NT2/D1 (cell line): ENCODE results near the gene IL33.

Experiments
- DNase-seq: peaks from one replicate; pipeline ENCODE4 v3.0.0-alpha.2; 2011; ENCODE audit warnings: low read depth, low spot score
- H3K27me3 ChIP-seq: 2 replicates; pipeline ENCODE4 v1.6.0; 2011; ENCODE audit warnings: mild to moderate bottlenecking; ENCODE audit not compliant: insufficient read length, insufficient read depth
- H3K36me3 ChIP-seq: 2 replicates; pipeline ENCODE4 v1.6.1; 2011; ENCODE audit warnings: mild to moderate bottlenecking, low read length, mixed read lengths; ENCODE audit not compliant: insufficient read depth, insufficient read length
- H3K4me1 ChIP-seq: 2 replicates; pipeline ENCODE4 v1.5.1; 2011; ENCODE audit not compliant: insufficient read depth, insufficient read length
- H3K4me3 ChIP-seq: 2 replicates; pipeline ENCODE4 v1.5.1; 2011; ENCODE audit warnings: low read depth; ENCODE audit not compliant: insufficient read length
- H3K9ac ChIP-seq: 2 replicates; pipeline ENCODE4 v1.6.0; 2011; ENCODE audit warnings: low read depth; ENCODE audit not compliant: insufficient read length
- H3K9me3 ChIP-seq: 2 replicates; pipeline ENCODE4 v1.5.1; 2011; ENCODE audit warnings: mild to moderate bottlenecking, low read length; ENCODE audit not compliant: insufficient read depth
- SUZ12 ChIP-seq: IDR thresholded peaks from 2 replicates; pipeline ENCODE4 v1.6.1; 2011; ENCODE audit not compliant: insufficient read length, insufficient read depth; ENCODE audit errors: extremely low read depth
- YY1 ChIP-seq: IDR thresholded peaks from 2 replicates; pipeline ENCODE4 v1.6.1; 2011; ENCODE audit not compliant: insufficient read length, insufficient read depth
- ZNF274 ChIP-seq: IDR thresholded peaks from 2 replicates; pipeline ENCODE4 v1.6.1; 2011; ENCODE audit warnings: mild to moderate bottlenecking, low read depth, low read length

Gene IL33

DNA sequence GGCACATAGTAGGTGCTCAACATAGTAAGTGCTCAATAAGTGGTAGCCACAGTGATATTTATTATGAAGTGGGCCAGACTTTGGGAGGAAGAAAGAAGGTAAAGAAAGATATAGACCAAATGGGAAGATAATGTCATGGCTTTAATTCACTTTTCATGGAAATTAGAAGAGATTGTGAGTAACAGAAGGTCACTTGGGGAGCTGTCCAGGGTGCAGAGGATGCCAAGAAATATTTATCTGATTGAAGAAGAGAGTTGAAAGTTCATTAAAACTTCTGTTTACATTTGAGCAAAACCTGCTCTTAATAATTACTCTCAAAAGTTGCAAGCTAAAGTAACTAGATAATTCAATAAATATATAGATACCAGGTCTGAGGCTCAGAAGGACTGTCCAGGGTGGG, 28.3 kb upstream of the IL33 start:
- Histone ChIP-seq H3K36me3 (no peaks in the 10 kb centered on the region), H3K4me3 (no peak overlapping the region), H3K9me3 (peaks cover 13% of the 10 kb centered on the region), H3K27me3 (no peaks in the 10 kb centered on the region), H3K4me1 (no peaks in the 10 kb centered on the region), H3K9ac (no peak overlapping the region)
- no peak for TF ChIP-seq YY1
- TF ChIP-seq ZNF274: no peak
- TF ChIP-seq SUZ12: no peak
- DNase-seq: no peak

- H3K4me3 ChIP-seq: no peak overlapping the region
Observed at GRCh38 chr9:6188466-6188865, 27.1 kb upstream of the IL33 start.

DNA sequence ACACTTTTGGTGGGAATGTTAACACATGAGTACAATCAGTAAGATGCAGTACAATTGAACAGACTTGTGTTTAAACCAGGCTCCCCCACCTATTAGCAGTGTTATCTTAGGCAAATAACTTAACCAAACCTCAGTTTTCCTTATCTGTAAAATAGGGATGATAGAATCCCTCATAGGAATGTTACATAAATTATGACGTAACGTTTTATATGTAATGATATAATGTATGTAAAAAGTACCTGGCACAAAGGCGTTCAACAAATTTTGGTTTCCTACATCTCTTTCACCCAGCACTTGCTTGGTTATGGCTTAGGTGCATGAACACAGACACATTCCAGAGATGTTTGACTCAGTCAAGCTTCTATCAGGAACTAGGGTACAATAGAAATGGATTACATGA, 26.7 kb upstream of the IL33 start:
- no peaks in the 10 kb centered on the region for H3K27me3 ChIP-seq
- H3K4me3 ChIP-seq: no peak overlapping the region
- H3K4me1 ChIP-seq: no peaks in the 10 kb centered on the region
- H3K9me3 ChIP-seq: peaks cover 8% of the 10 kb centered on the region; the same call in 1 of the 2 replicates
- no peak for DNase-seq
- H3K36me3 ChIP-seq: no peaks in the 10 kb centered on the region
- no peak overlapping the region for H3K9ac ChIP-seq
- no peak for TF ChIP-seq YY1
- no peak for TF ChIP-seq SUZ12
- no peak for TF ChIP-seq ZNF274

More at GRCh38 chr9:6188466-6188865, 27.1 kb upstream of the IL33 start:
- TF ChIP-seq YY1 (no peak), SUZ12 (no peak), ZNF274 (no peak)
- Histone ChIP-seq H3K36me3 (no peaks in the 10 kb centered on the region), H3K4me1 (no peaks in the 10 kb centered on the region), H3K9ac (no peak overlapping the region), H3K9me3 (peaks cover 12% of the 10 kb centered on the region), H3K27me3 (no peaks in the 10 kb centered on the region)
- DNase-seq: no peak

GRCh38 chr9:6194934-6195333, 20.7 kb upstream of the IL33 start:
- Histone ChIP-seq H3K9me3 (no peaks in the 10 kb centered on the region), H3K4me1 (no peaks in the 10 kb centered on the region), H3K36me3 (no peaks in the 10 kb centered on the region), H3K9ac (no peak overlapping the region), H3K27me3 (no peaks in the 10 kb centered on the region), H3K4me3 (no peak overlapping the region)
- TF ChIP-seq SUZ12: no peak
- no peak for TF ChIP-seq YY1
- TF ChIP-seq ZNF274: no peak
- no peak for DNase-seq

- Histone ChIP-seq H3K4me1 (no peaks in the 10 kb centered on the region), H3K36me3 (no peaks in the 10 kb centered on the region), H3K9me3 (no peaks in the 10 kb centered on the region), H3K27me3 (no peaks in the 10 kb centered on the region), H3K4me3 (no peak overlapping the region), H3K9ac (no peak overlapping the region)
- TF ChIP-seq YY1 (no peak), ZNF274 (no peak), SUZ12 (no peak)
- no peak for DNase-seq
Observed at GRCh38 chr9:6195714-6196360, 19.8 kb upstream of the IL33 start.

GRCh38 chr9:6197330-6197729, 18.3 kb upstream of the IL33 start:
- TF ChIP-seq YY1 (no peak), SUZ12 (no peak), ZNF274 (no peak)
- no peak overlapping the region for H3K9ac ChIP-seq
- DNase-seq: peak; percentile 27
- H3K9me3 ChIP-seq: no peaks in the 10 kb centered on the region
- no peaks in the 10 kb centered on the region for H3K27me3 ChIP-seq
- no peak overlapping the region for H3K4me3 ChIP-seq
- H3K4me1 ChIP-seq: no peaks in the 10 kb centered on the region
- H3K36me3 ChIP-seq: no peaks in the 10 kb centered on the region

GRCh38 chr9:6198251-6198650, 17.4 kb upstream of the IL33 start:
- no peak for TF ChIP-seq ZNF274
- no peak for TF ChIP-seq YY1
- no peak for TF ChIP-seq SUZ12
- H3K36me3 ChIP-seq: no peaks in the 10 kb centered on the region
- H3K9me3 ChIP-seq: no peaks in the 10 kb centered on the region
- no peaks in the 10 kb centered on the region for H3K27me3 ChIP-seq
- no peak overlapping the region for H3K4me3 ChIP-seq
- H3K4me1 ChIP-seq: no peaks in the 10 kb centered on the region
- H3K9ac ChIP-seq: no peak overlapping the region
- no peak for DNase-seq

DNA sequence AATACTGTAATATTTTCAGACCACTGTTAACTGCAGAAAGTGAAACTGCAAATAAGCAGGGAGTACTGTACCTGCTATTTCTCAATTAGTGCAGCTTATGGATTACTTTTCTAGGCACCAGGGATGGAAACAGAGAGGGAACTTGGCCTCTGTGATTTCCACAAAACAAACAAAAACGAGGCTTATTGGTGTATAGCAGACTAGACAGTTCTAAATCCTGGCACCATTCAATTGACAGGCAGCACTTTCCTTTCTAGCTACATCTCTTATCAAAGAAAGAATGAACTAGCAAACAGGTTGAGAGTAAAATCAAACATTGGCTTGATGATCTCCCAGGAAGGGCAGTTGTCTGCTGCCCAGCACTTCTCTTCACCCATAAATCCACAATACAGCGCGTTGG, 16.0 kb upstream of the IL33 start:
- Histone ChIP-seq H3K4me3 (no peak overlapping the region), H3K9ac (no peak overlapping the region), H3K4me1 (no peaks in the 10 kb centered on the region), H3K9me3 (no peaks in the 10 kb centered on the region), H3K27me3 (no peaks in the 10 kb centered on the region), H3K36me3 (no peaks in the 10 kb centered on the region)
- no peak for DNase-seq
- TF ChIP-seq ZNF274 (no peak), YY1 (no peak), SUZ12 (no peak)
